Measurements from ENCODE around the gene CPA5. TPM values are rescaled to one million over a fixed set of nuclear protein-coding genes. Genes with fewer than 3 reads are reported as not detected.

The CPA5 gene
- total and polyA plus RNA-seq, 9 of the 15 experiments (the other 6 are each of a cell fraction or from before 2014, with no cell fraction given), result 0.13 to 2.4 (median 0.91) TPM

GRCh38 chr7:130345725-130346124, 1.1 kb downstream of the CPA5 start:
- Histone ChIP-seq H4K20me1 (replicated peaks; ENCODE audit: control insufficient read depth, insufficient read depth, low read length) (no peaks in the 10 kb centered on the region), H3K9me3 (replicated peaks; ENCODE audit: control insufficient read depth, insufficient read depth, low read depth, low read length) (no peaks in the 10 kb centered on the region), H3K79me2 (ENCODE audit: control insufficient read depth, insufficient read depth, low read length) (no peaks in the 10 kb centered on the region), H3K9me1 (ENCODE audit: control insufficient read depth, insufficient read depth, low read length) (no peaks in the 10 kb centered on the region), H3K4me3 (no peak overlapping the region), H3K27ac (ENCODE audit: extremely low read depth, low read depth, low read length) (no peak overlapping the region), H3K9ac (ENCODE audit: insufficient read depth in 1 of 2, low read depth in 2 of 2, low read length in 2 of 2) (no peak overlapping the region), H3K36me3 (ENCODE audit: control insufficient read depth, insufficient read depth, low read length) (no peaks in the 10 kb centered on the region), H3K4me2 (ENCODE audit: insufficient read depth, low read length) (no peak overlapping the region), H3K4me1 (replicated peaks in 1 of 2; ENCODE audit: control insufficient read depth in 2 of 2, insufficient read depth in 2 of 2, low read length in 2 of 2) (0 out of 5 replicates have a peak, but pooled peaks cover 0 to 3% of the 10 kb centered on the region in 2 experiments), H2AFZ (ENCODE audit: low read depth, low read length) (no peak overlapping the region), H3K27me3 (ENCODE audit: control insufficient read depth in 2 of 2, insufficient read depth in 2 of 2, low read length in 2 of 2) (peaks cover 40 to 53% of the 10 kb centered on the region in 2 experiments)
- TF ChIP-seq FOXP1 (CRISPR knock-in tag; IDR thresholded peaks at IDR 0.05) (no peak), RBM25 (IDR thresholded peaks at IDR 0.05; ENCODE audit: low read depth, low read length, severe bottlenecking) (peak; percentile 69), KDM1A (IDR thresholded peaks at IDR 0.05) (0 out of 4 replicates have a peak, but pooled peaks of 1 of the 2 experiments have one; percentile 10), ZNF507 (tag; conservative IDR thresholded peaks at IDR 0.05) (no peak)
- CTCF ChIA-PET (ENCODE audit: low intra/inter-chr PET ratio), result no interaction called here
- ATAC-seq (no peak), DNase-seq (ENCODE audit: extremely low read depth in 1 of 4, low spot score in 3 of 4) (no peak), FAIRE-seq (no peak)
- no TSS peak for BruUV-seq (replicated peaks)
- 1% methylated on average over 4 of the region's 5 CpGs for WGBS (ENCODE audit: insufficient coverage, low coverage, missing lambda C conversion rate)
- in situ Hi-C loops (cut with MboI) (no loop called here), intact Hi-C loops (cut with micrococcal nuclease) (no loop called here)
- POLR2A ChIA-PET, result interaction anchor here (0.9 kb wide), 1 partner anchor 16 kb away, joined by 3 read pairs; no protein-coding TSS in a partner anchor

GRCh38 chr7:130346177-130346905, 1.7 kb downstream of the CPA5 start:
- Histone ChIP-seq H3K9me1 (ENCODE audit: control insufficient read depth, insufficient read depth, low read length) (no peaks in the 10 kb centered on the region), H2AFZ (ENCODE audit: low read depth, low read length) (no peak overlapping the region), H3K36me3 (ENCODE audit: control insufficient read depth, insufficient read depth, low read length) (no peaks in the 10 kb centered on the region), H3K9ac (ENCODE audit: insufficient read depth in 1 of 2, low read depth in 2 of 2, low read length in 2 of 2) (no peak overlapping the region), H3K79me2 (ENCODE audit: control insufficient read depth, insufficient read depth, low read length) (no peaks in the 10 kb centered on the region), H3K4me1 (replicated peaks in 1 of 2; ENCODE audit: control insufficient read depth in 2 of 2, insufficient read depth in 2 of 2, low read length in 2 of 2) (0 out of 5 replicates have a peak, but pooled peaks cover 0 to 3% of the 10 kb centered on the region in 2 experiments), H3K9me3 (replicated peaks; ENCODE audit: control insufficient read depth, insufficient read depth, low read depth, low read length) (no peaks in the 10 kb centered on the region), H3K4me3 (no peak overlapping the region), H3K27ac (ENCODE audit: extremely low read depth, low read depth, low read length) (no peak overlapping the region), H3K27me3 (ENCODE audit: control insufficient read depth in 2 of 2, insufficient read depth in 2 of 2, low read length in 2 of 2) (peaks cover 46 to 53% of the 10 kb centered on the region in 2 experiments), H4K20me1 (replicated peaks; ENCODE audit: control insufficient read depth, insufficient read depth, low read length) (no peaks in the 10 kb centered on the region), H3K4me2 (ENCODE audit: insufficient read depth, low read length) (no peak overlapping the region)
- ATAC-seq, result peak; percentile 14; the same call in 1 of the 3 replicates
- no TSS peak for BruUV-seq (replicated peaks)
- ChIA-PET POLR2A (interaction anchor here (1.3 kb wide), 1 partner anchor 12 kb away, joined by 3 read pairs; no protein-coding TSS in a partner anchor), CTCF (ENCODE audit: low intra/inter-chr PET ratio) (no interaction called here)
- in situ Hi-C loops (cut with MboI) (no loop called here), intact Hi-C loops (cut with micrococcal nuclease) (no loop called here)
- no peak for DNase-seq (ENCODE audit: extremely low read depth in 1 of 4, low spot score in 3 of 4)
- 3% methylated on average over 10 of the region's 10 CpGs for WGBS (ENCODE audit: insufficient coverage, low coverage, missing lambda C conversion rate)
- FAIRE-seq, result no peak
- TF ChIP-seq CREB3L1 (IDR thresholded peaks at IDR 0.05; ENCODE audit: borderline replicate concordance, low read depth), result no peak
- TF ChIP-seq HINFP (tag; conservative IDR thresholded peaks at IDR 0.05; ENCODE audit: low read depth), result no peak
- no peak for TF ChIP-seq SMARCE1 (IDR thresholded peaks at IDR 0.05)
- TF ChIP-seq SIX5 (IDR thresholded peaks at IDR 0.05; ENCODE audit: borderline replicate concordance in 1 of 2, insufficient read depth in 1 of 2, low read depth in 1 of 2, low read length in 2 of 2), result no peak
- no peak for TF ChIP-seq EP300 (IDR thresholded peaks at IDR 0.05; ENCODE audit: low read length)
- no peak for TF ChIP-seq GABPB2 (CRISPR knock-in tag; conservative IDR thresholded peaks at IDR 0.05)
- TF ChIP-seq ZNF263 (CRISPR knock-in tag; IDR thresholded peaks at IDR 0.05; ENCODE audit: borderline replicate concordance), result peak; percentile 73; the same call in 1 of the 2 replicates

Measured in K562 (cell line).